ENCODE results near the gene CCDC33.

DNA sequence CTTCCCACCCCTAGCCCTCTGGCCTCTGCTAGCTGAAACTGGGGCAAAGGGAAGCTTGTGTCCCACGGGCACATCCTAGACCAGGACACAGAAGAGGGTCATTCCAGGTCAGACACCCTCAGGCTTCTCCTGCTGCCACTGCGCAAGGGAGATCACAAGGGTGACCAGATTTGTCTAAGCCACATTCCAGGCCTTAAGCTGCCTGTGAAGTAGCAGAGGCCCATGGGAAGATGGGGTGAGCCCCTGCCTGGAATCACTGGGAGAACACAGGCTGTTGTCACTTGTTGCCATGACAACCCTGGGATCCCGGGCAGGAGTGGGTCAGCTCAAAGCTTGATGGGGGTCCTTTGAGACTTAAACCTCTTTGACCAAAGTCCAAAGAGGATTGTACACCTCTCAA, 44.3 kb upstream of the CCDC33 start:
- TF ChIP-seq, protein P1, sequence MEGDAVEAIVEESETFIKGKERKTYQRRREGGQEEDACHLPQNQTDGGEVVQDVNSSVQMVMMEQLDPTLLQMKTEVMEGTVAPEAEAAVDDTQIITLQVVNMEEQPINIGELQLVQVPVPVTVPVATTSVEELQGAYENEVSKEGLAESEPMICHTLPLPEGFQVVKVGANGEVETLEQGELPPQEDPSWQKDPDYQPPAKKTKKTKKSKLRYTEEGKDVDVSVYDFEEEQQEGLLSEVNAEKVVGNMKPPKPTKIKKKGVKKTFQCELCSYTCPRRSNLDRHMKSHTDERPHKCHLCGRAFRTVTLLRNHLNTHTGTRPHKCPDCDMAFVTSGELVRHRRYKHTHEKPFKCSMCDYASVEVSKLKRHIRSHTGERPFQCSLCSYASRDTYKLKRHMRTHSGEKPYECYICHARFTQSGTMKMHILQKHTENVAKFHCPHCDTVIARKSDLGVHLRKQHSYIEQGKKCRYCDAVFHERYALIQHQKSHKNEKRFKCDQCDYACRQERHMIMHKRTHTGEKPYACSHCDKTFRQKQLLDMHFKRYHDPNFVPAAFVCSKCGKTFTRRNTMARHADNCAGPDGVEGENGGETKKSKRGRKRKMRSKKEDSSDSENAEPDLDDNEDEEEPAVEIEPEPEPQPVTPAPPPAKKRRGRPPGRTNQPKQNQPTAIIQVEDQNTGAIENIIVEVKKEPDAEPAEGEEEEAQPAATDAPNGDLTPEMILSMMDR (IDR thresholded peaks at IDR 0.05) = no peak
- TF ChIP-seq POLR2A (IDR thresholded peaks at IDR 0.05) = no peak
